CD4-positive, alpha-beta memory T cell (primary cell): ENCODE measurements around the gene CFAP410. TPM values are rescaled to one million over a fixed set of nuclear protein-coding genes. Genes with fewer than 3 reads are reported as not detected.
"Not testable (repeated sequence)": the region's sequence is repeated elsewhere in the genome, so short reads cannot be mapped to it uniquely, and the experiment has no call there.

Experiments used
- CTCF ChIA-PET: fragments of 350-600 bp; sonication (Branson Sonifier 250); formaldehyde crosslinking; loops from one replicate; lab custom pipeline; 2021; ENCODE audit warnings: inconsistent platforms; ENCODE audit not compliant: partially characterized antibody; lab: Charles Lee
- POLR2A ChIA-PET: fragments of 350-600 bp; sonication (Branson Sonifier 250); formaldehyde crosslinking; loops from one replicate; lab custom pipeline; 2021; ENCODE audit not compliant: partially characterized antibody; lab: Charles Lee
- DNase-seq, 5 donors: peaks; one replicate each; pipeline versions ENCODE4 v3.0.0 to v3.0.0-alpha.2; 2020 to 2022; ENCODE audit warnings: mixed read lengths in 1 of 5
- H3K27ac ChIP-seq: one replicate; pipeline ENCODE4 v1.7.0; 2013; ENCODE audit warnings: low read depth, low read length
- H3K27me3 ChIP-seq: 2 replicates; pipeline ENCODE4 v1.7.0; 2013; ENCODE audit warnings: mild to moderate bottlenecking, low read length, moderate library complexity; ENCODE audit not compliant: insufficient read depth
- H3K36me3 ChIP-seq: 2 replicates; pipeline ENCODE4 v1.7.0; 2013; ENCODE audit warnings: mild to moderate bottlenecking, low read length, moderate library complexity; ENCODE audit not compliant: insufficient read depth
- H3K4me1 ChIP-seq: 2 replicates; pipeline ENCODE4 v1.7.0; 2013; ENCODE audit warnings: mild to moderate bottlenecking, low read length, moderate library complexity; ENCODE audit not compliant: insufficient read depth
- H3K4me3 ChIP-seq, 2 donors: one replicate each; pipeline ENCODE4 v1.7.0; 2013; ENCODE audit warnings: low read length in 2 of 2, mild to moderate bottlenecking in 1 of 2
- H3K9me3 ChIP-seq, 2 donors: one replicate each; pipeline ENCODE4 v1.7.0; 2013; ENCODE audit warnings: low read length in 2 of 2, control low read depth in 1 of 2; ENCODE audit not compliant: control insufficient read depth in 1 of 2
- H3K27ac Mint-ChIP-seq, 7 donors: one replicate each; pipeline ENCODE4 v1.8.0; 2020 to 2021; ENCODE audit warnings: mixed read lengths in 7 of 7, mild to moderate bottlenecking in 6 of 7, inconsistent platforms in 3 of 7, moderate library complexity in 3 of 7
- H3K27me3 Mint-ChIP-seq, 2 donors: one replicate each; pipeline ENCODE4 v1.8.0; 2020 to 2021; ENCODE audit warnings: mixed read lengths in 2 of 2
- H3K36me3 Mint-ChIP-seq, 2 donors: one replicate each; pipeline ENCODE4 v1.8.0; 2020 to 2021; ENCODE audit warnings: mixed read lengths in 2 of 2, inconsistent platforms in 1 of 2, mild to moderate bottlenecking in 1 of 2
- H3K4me1 Mint-ChIP-seq, 4 donors: one replicate each; pipeline ENCODE4 v1.8.0; 2020 to 2021; ENCODE audit warnings: mixed read lengths in 4 of 4, mild to moderate bottlenecking in 1 of 4
- H3K4me3 Mint-ChIP-seq, 8 donors: one replicate each; pipeline ENCODE4 v1.8.0; 2020 to 2021; ENCODE audit warnings: mixed read lengths in 8 of 8, mild to moderate bottlenecking in 7 of 8, moderate library complexity in 6 of 8, inconsistent platforms in 3 of 8
- H3K9me3 Mint-ChIP-seq, 8 donors: one replicate each; pipeline ENCODE4 v1.8.0; 2020 to 2021; ENCODE audit warnings: mixed read lengths in 8 of 8, mild to moderate bottlenecking in 5 of 8, inconsistent platforms in 3 of 8, moderate library complexity in 1 of 8
- intact Hi-C: fragments of 100-400 bp; cut with micrococcal nuclease; formaldehyde crosslinking; loops from one replicate; pipeline ENCODE4 v1.15.1; 2023
- polyA plus RNA-seq, 2 donors: library from polyadenylated mRNA; unstranded; fragments of 300-500 nt; fragmentation: Illumina TruSeq; gene quantifications; one replicate each; pipeline ENCODE4 v1.2.3, GENCODE V29; 2021
- total RNA-seq, 2 experiments: library from RNA; stranded (reverse); gene quantifications; one replicate each; pipeline ENCODE4 v1.2.3, GENCODE V29; 2021

Gene CFAP410
- total and polyA plus RNA-seq, 4 experiments from 2014 or later: 20.1 to 55.2 (median 42.0) TPM

- H3K4me3 ChIP-seq: no peak overlapping the region
- H3K27me3 Mint-ChIP-seq: no peaks in the 10 kb centered on the region
- H3K36me3 Mint-ChIP-seq: peaks cover 11 to 39% of the 10 kb centered on the region in 2 donors
- H3K9me3 Mint-ChIP-seq: no peaks in the 10 kb centered on the region
- ChIA-PET CTCF (interaction anchor here (1.3 kb wide), 1 partner anchor 9 kb away, joined by 4 read pairs; no protein-coding TSS in a partner anchor), POLR2A (no interaction called here)
- intact Hi-C loops: no loop called here
- peak overlapping the region in 5 of 7 donors; percentile 8 to 60 (median 36) for H3K27ac Mint-ChIP-seq
- peaks cover 21 to 46% (median 30%) of the 10 kb centered on the region in 4 donors for H3K4me1 Mint-ChIP-seq
- H3K9me3 ChIP-seq: no peaks in the 10 kb centered on the region
- H3K27me3 ChIP-seq: no peaks in the 10 kb centered on the region
- H3K4me1 ChIP-seq: peaks cover 30% of the 10 kb centered on the region
- H3K27ac ChIP-seq: no peak overlapping the region
- H3K4me3 Mint-ChIP-seq: peak overlapping the region in 1 of 8 donors; percentile 59
- H3K36me3 ChIP-seq: peaks cover 25% of the 10 kb centered on the region
- no peak for DNase-seq
These were observed 32.1 kb downstream of the CFAP410 start for GRCh38 chr21:44306936-44307704.

- Mint-ChIP-seq H3K4me1 (peaks cover 18 to 56% (median 38%) of the 10 kb centered on the region in 4 donors), H3K27ac (no peak overlapping the region)
These were observed 33.5 kb downstream of the CFAP410 start for GRCh38 chr21:44305691-44306090.

GRCh38 chr21:44304877-44305293 lies 34.3 kb downstream of the CFAP410 start:
- Mint-ChIP-seq H3K36me3 (peaks cover 4 to 27% of the 10 kb centered on the region in 2 donors), H3K27ac (peak overlapping the region; percentile 53 to 90 (median 75)), H3K9me3 (no peaks in the 10 kb centered on the region), H3K27me3 (no peaks in the 10 kb centered on the region), H3K4me1 (peaks cover 18 to 57% (median 39%) of the 10 kb centered on the region in 4 donors), H3K4me3 (peak overlapping the region in 5 of 8 donors; percentile 21 to 71 (median 48))
- Histone ChIP-seq H3K9me3 (no peaks in the 10 kb centered on the region), H3K27ac (no peak overlapping the region), H3K4me3 (no peak overlapping the region), H3K4me1 (peaks cover 46% of the 10 kb centered on the region), H3K36me3 (peaks cover 7% of the 10 kb centered on the region), H3K27me3 (no peaks in the 10 kb centered on the region)
- DNase-seq: peak in 4 of 5 donors; percentile 38 to 43 (median 41)
- ChIA-PET POLR2A (interaction anchor here (0.9 kb wide), 1 partner anchor 34 kb away, joined by 4 read pairs; no protein-coding TSS in a partner anchor), CTCF (interaction anchor here (0.6 kb wide), 1 partner anchor 221 kb away, joined by 3 read pairs; no protein-coding TSS in a partner anchor)
- intact Hi-C loops: no loop called here

More at GRCh38 chr21:44305691-44306090, 33.5 kb downstream of the CFAP410 start:
- Histone ChIP-seq H3K36me3 (peaks cover 10% of the 10 kb centered on the region), H3K27ac (no peak overlapping the region), H3K27me3 (no peaks in the 10 kb centered on the region), H3K4me3 (no peak overlapping the region), H3K4me1 (peaks cover 45% of the 10 kb centered on the region), H3K9me3 (no peaks in the 10 kb centered on the region)
- ChIA-PET CTCF (interaction anchor here (0.6 kb wide), 1 partner anchor 222 kb away, joined by 3 read pairs; no protein-coding TSS in a partner anchor), POLR2A (no interaction called here)
- Mint-ChIP-seq H3K27me3 (no peaks in the 10 kb centered on the region), H3K36me3 (peaks cover 4 to 27% of the 10 kb centered on the region in 2 donors), H3K4me3 (no peak overlapping the region), H3K9me3 (no peaks in the 10 kb centered on the region)
- intact Hi-C loops: no loop called here
- DNase-seq: no peak

- Mint-ChIP-seq H3K9me3 (no peaks in the 10 kb centered on the region), H3K4me1 (peaks cover 20 to 61% (median 43%) of the 10 kb centered on the region in 4 donors), H3K36me3 (peaks cover 4 to 29% of the 10 kb centered on the region in 2 donors), H3K4me3 (peak overlapping the region in 2 of 8 donors; percentile 85 to 89), H3K27ac (peak overlapping the region in 5 of 7 donors; percentile 12 to 74 (median 53)), H3K27me3 (no peaks in the 10 kb centered on the region)
- Histone ChIP-seq H3K27me3 (no peaks in the 10 kb centered on the region), H3K4me3 (no peak overlapping the region), H3K36me3 (peaks cover 7% of the 10 kb centered on the region), H3K27ac (no peak overlapping the region), H3K9me3 (no peaks in the 10 kb centered on the region), H3K4me1 (peaks cover 51% of the 10 kb centered on the region)
- POLR2A ChIA-PET: interaction anchor here (0.9 to 1.4 kb wide), 4 partner anchors 10 to 280 kb away, joined by 3 to 4 read pairs (median 3); no protein-coding TSS in a partner anchor
- intact Hi-C loops: no loop called here
- DNase-seq: no peak
- CTCF ChIA-PET: no interaction called here
These were observed 35.1 kb downstream of the CFAP410 start for GRCh38 chr21:44304011-44304616.

GRCh38 chr21:44303490-44303981 lies 35.7 kb downstream of the CFAP410 start:
- H3K4me3 ChIP-seq: no peak overlapping the region
- DNase-seq: no peak
- H3K4me1 ChIP-seq: peaks cover 55% of the 10 kb centered on the region
- peaks cover 7% of the 10 kb centered on the region for H3K36me3 ChIP-seq
- H3K27ac ChIP-seq: no peak overlapping the region
- Mint-ChIP-seq H3K4me1 (peaks cover 22 to 66% (median 47%) of the 10 kb centered on the region in 4 donors), H3K4me3 (peak overlapping the region; percentile 76 to 89 (median 82)), H3K36me3 (peaks cover 4 to 26% of the 10 kb centered on the region in 2 donors), H3K9me3 (peaks cover 0 to 2% (median 0%) of the 10 kb centered on the region in 8 donors), H3K27me3 (no peaks in the 10 kb centered on the region), H3K27ac (peak overlapping the region; percentile 57 to 94 (median 86))
- ChIA-PET POLR2A (interaction anchor here (1.2 to 1.4 kb wide), 3 partner anchors 9 to 280 kb away, joined by 3 read pairs; no protein-coding TSS in a partner anchor), CTCF (interaction anchor here (0.7 to 1.3 kb wide), 3 partner anchors 16 to 39 kb away, joined by 3 to 4 read pairs (median 3); no protein-coding TSS in a partner anchor)
- no peaks in the 10 kb centered on the region for H3K27me3 ChIP-seq
- no peaks in the 10 kb centered on the region for H3K9me3 ChIP-seq
- intact Hi-C loops: no loop called here

GRCh38 chr21:44302573-44303401 lies 36.4 kb downstream of the CFAP410 start:
- H3K9me3 ChIP-seq, H3K27me3 ChIP-seq, H3K27me3 Mint-ChIP-seq, H3K27ac ChIP-seq, DNase-seq, intact Hi-C loops, H3K36me3 ChIP-seq, H3K9me3 Mint-ChIP-seq, H3K4me3 ChIP-seq: not testable (repeated sequence)
- peak overlapping the region in 5 of 7 donors; percentile 48 to 74 (median 70) for H3K27ac Mint-ChIP-seq
- H3K4me1 ChIP-seq: peaks cover 63% of the 10 kb centered on the region
- CTCF ChIA-PET: interaction anchor here (0.7 to 1.3 kb wide), 3 partner anchors 16 to 40 kb away, joined by 3 to 4 read pairs (median 3); no protein-coding TSS in a partner anchor
- POLR2A ChIA-PET: interaction anchor here (0.6 to 1.4 kb wide), 5 partner anchors 8 to 347 kb away, joined by 3 read pairs; partner anchors contain the start of gene CFAP410
- peaks cover 25 to 69% (median 51%) of the 10 kb centered on the region in 4 donors for H3K4me1 Mint-ChIP-seq
- peaks cover 0 to 20% of the 10 kb centered on the region in 2 donors for H3K36me3 Mint-ChIP-seq
- H3K4me3 Mint-ChIP-seq: peak overlapping the region; percentile 13 to 85 (median 66)
